Heart left ventricle (tissue), 16 donors: Measurements from ENCODE around the gene RNPEPL1. TPM values are rescaled to one million over a fixed set of nuclear protein-coding genes. Genes with fewer than 3 reads are reported as not detected.
A peak's percentile ranks its signal among the peaks of the same experiment; 100 is the strongest.
"Not testable (repeated sequence)": the region's sequence is repeated elsewhere in the genome, so short reads cannot be mapped to it uniquely, and the experiment has no call there.

Experiments
- ATAC-seq, 4 donors: fragments of 200-7000 bp; cut with Tn5 transposase; one replicate each; pipeline ENCODE4 v1.9.1; 2020 to 2022; ENCODE audit warnings: moderate library complexity in 4 of 4, mild to moderate bottlenecking in 3 of 4, moderate number of reproducible peaks in 1 of 4
- DNase-seq, 5 donors: peaks; one replicate each; pipeline ENCODE4 v3.0.0-alpha.2; 2020
- H3K27ac ChIP-seq, 12 donors: fragments of 200-600 bp; sonication (generic) in 4 of 12; one replicate each; pipeline versions ENCODE4 v1.5.0 to v1.8.0; 2016 to 2022; ENCODE audit warnings: mild to moderate bottlenecking in 2 of 12
- H3K27me3 ChIP-seq, 9 donors: fragments of 200-600 bp; sonication (generic) in 2 of 9; one replicate each; pipeline versions ENCODE4 v1.5.1 to v1.8.0; 2016 to 2022; ENCODE audit warnings: mild to moderate bottlenecking in 3 of 9
- H3K36me3 ChIP-seq, 9 donors: fragments of 200-600 bp; sonication (generic) in 2 of 9; one replicate each; pipeline versions ENCODE4 v1.5.0 to v1.8.0; 2018 to 2022; ENCODE audit warnings: mild to moderate bottlenecking in 2 of 9
- H3K4me1 ChIP-seq, 12 donors: fragments of 200-600 bp; sonication (generic) in 4 of 12; one replicate each; pipeline versions ENCODE4 v1.5.0 to v1.8.0; 2016 to 2022; ENCODE audit warnings: mild to moderate bottlenecking in 3 of 12
- H3K4me3 ChIP-seq, 12 donors: fragments of 200-600 bp; sonication (generic) in 4 of 12; one replicate each; pipeline versions ENCODE4 v1.5.0 to v1.8.0; 2017 to 2022; ENCODE audit warnings: mild to moderate bottlenecking in 9 of 12, moderate library complexity in 4 of 12
- H3K9me3 ChIP-seq, 12 donors: fragments of 200-600 bp; sonication (generic) in 4 of 12; one replicate each; pipeline versions ENCODE4 v1.5.0 to v1.8.0; 2016 to 2022; ENCODE audit warnings: mild to moderate bottlenecking in 1 of 12
- POLR2A ChIP-seq, 2 donors: fragments of 450-650 bp; IDR thresholded peaks; one replicate each; pipeline ENCODE4 v1.6.1; 2017; ENCODE audit warnings: antibody characterized with exemption in 2 of 2, mild to moderate bottlenecking in 2 of 2, moderate library complexity in 2 of 2
- WGBS, 4 donors: extraction: QIAGEN DNeasy Blood & Tissue Kit in 2 of 4; methylation state at CpG; one replicate each; pipeline versions ENCODE4 v1.1.5 to v1.1.7; 2013 to 2018; 5-methylcytosine and 5-hydroxymethylcytosine counted together
- intact Hi-C, 10 donors: fragments of 100-400 bp; cut with DNase I; formaldehyde crosslinking; loops; one replicate each; pipeline versions ENCODE4 v1.11.1 to v1.14.2; 2022
- polyA plus RNA-seq, 2 donors: library from polyadenylated mRNA; stranded (reverse); fragments of 200-250 nt; gene quantifications; one replicate each; pipeline ENCODE4 v1.2.3, GENCODE V29; 2013
- total RNA-seq, 9 donors: library from RNA; depleted of rRNA in 2 of 9; stranded (reverse); fragments of >200 nt in 2 of 9; fragmentation: NEBNext Ultra II Directional in 3 of 9; extraction: Animal tissue kit (Norgen Biotek cat#: 25700) in 3 of 9; gene quantifications; one replicate each; pipeline versions ENCODE4 v1.1.0 to v1.2.4, GENCODE V29; 2016 to 2023
- TF ChIP-seq, protein P1 (sequence below), 12 donors: fragments of 200-600 bp; sonication (generic) in 4 of 12; IDR thresholded peaks; one replicate each; pipeline versions ENCODE4 v1.5.0 to v1.8.0; 2018 to 2022; ENCODE audit warnings: antibody characterized with exemption in 12 of 12, mild to moderate bottlenecking in 5 of 12
- donor health status: ischemic (EF 13 %, LVEDD 7.1; RV severe dilation, severe dysfunction).
- donor health status: healthy with polysubstance abuse.
- donor health status: DM: no; HTN: yes; CAD: no.
- donor health status: DM: no; HTN: no; CAD: no.
- donor health status: ischemic (EF 25% LVEDD 6.9; RV normal size, moderate dysfunction).
- donor health status: ischemic (EF 25% LVEDD 5.7; RV mildly dilated, moderate dysfunction).
- donor health status: healthy.
- donor health status: DM: yes; HTN: yes; CAD: no.
- donor health status: ischemic (EF 35%, LVEDD 5.7; RV mildly dilated, moderate dysfunction).
- donor health status: nonischemic (EF 11% LVEDD 7.7; RV severe dilation, severe dysfunction).
- donor health status: DM: yes; HTN: yes; CAD: no.
- donor health status: PGD.
- donor health status: ischemic (EF 29% LVEDD 5.4; RV normal size, mild dysfunction).
- donor health status: nonischemic (EF 23%, LVEDD 6.1; RV moderate dilation, normal function).

RNPEPL1 gene
- total and polyA plus RNA-seq, 11 donors = 67.5 to 206 (median 91.0) TPM

DNA sequence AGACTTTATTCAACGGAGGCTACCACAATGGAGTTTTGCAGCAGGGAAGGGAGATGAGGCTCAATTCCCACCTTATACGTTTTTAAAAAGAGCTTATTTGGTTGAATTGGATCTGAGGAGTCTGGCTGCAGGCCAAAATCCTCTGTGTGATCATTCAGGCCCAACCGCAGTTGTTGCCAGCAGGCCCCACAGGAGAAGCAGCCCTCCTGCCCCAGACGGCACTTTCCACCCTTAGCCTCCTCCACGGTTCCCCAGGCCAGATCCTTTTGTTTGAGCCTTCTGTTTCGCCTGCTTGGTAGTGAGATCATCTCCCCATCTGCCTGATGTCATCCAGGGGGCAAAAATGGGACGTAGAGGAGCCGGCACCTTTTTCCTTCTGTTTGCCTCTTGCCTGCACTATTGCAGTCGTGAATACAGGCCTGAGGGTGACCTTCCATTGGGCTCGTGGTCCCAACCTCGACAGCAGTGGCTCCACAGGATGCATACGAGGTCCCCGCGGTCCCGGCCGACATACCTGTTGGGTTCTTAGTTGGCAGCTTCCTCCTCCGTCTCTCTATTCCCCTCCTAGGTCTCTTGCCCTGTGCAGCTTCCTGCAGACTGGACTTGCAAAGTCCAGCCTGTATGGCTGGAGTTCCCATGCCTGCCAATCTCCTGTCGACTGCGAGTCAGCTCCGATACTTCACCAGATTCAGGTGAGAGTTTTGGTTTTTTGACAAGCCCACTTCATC is 47.7 kb downstream of the RNPEPL1 start:
- intact Hi-C loops = no loop called here
- TF ChIP-seq, protein P1, sequence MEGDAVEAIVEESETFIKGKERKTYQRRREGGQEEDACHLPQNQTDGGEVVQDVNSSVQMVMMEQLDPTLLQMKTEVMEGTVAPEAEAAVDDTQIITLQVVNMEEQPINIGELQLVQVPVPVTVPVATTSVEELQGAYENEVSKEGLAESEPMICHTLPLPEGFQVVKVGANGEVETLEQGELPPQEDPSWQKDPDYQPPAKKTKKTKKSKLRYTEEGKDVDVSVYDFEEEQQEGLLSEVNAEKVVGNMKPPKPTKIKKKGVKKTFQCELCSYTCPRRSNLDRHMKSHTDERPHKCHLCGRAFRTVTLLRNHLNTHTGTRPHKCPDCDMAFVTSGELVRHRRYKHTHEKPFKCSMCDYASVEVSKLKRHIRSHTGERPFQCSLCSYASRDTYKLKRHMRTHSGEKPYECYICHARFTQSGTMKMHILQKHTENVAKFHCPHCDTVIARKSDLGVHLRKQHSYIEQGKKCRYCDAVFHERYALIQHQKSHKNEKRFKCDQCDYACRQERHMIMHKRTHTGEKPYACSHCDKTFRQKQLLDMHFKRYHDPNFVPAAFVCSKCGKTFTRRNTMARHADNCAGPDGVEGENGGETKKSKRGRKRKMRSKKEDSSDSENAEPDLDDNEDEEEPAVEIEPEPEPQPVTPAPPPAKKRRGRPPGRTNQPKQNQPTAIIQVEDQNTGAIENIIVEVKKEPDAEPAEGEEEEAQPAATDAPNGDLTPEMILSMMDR (IDR thresholded peaks at IDR 0.05) = no peak
- no peak for TF ChIP-seq POLR2A (IDR thresholded peaks at IDR 0.05)
- Histone ChIP-seq H3K9me3 (peaks cover 0 to 13% (median 0%) of the 10 kb centered on the region in 12 donors), H3K4me3 (no peak overlapping the region), H3K27ac (no peak overlapping the region), H3K4me1 (peaks cover 0 to 39% (median 0%) of the 10 kb centered on the region in 12 donors), H3K27me3 (no peaks in the 10 kb centered on the region), H3K36me3 (peaks cover 0 to 8% (median 0%) of the 10 kb centered on the region in 9 donors)
- 84 to 87% (median 85%) methylated on average over 19 to 20 of the region's 20 CpGs for WGBS, 4 donors
- ATAC-seq (no peak), DNase-seq (peak in 3 of 5 donors; percentile 13 to 46 (median 16))

DNA sequence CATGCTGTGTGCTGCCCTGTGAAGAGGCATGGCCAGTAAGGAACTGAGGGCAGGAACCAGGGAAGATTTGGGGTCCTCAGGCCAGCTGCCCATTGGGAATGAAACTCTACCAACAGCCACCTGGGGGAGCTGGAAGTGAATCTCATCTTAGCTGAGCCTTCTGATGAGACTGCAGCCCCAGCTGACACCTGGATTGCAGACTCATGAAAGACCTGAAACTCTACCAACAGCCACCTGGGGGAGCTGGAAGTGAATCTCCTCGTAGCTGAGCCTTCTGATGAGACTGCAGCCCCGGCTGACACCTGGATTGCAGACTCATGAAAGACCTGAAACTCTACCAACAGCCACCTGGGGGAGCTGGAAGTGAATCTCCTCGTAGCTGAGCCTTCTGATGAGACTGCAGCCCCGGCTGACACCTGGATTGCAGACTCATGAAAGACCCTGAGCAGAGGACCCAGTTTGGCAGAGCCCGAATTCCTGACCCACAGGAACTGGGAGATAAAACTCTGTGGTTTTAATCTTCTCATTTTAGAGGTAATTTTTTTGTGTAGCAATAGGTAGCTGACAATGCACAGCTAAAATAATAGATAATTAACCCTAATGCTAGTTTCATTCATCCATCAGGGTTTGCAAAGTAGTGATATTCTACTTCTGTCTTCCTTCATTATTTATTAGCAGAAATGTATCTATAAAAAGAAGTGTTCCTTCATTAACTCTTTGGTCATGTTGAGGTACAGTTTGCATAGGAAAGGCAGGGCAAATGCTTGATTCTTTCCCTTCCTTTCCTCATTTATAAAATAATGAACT is 48.8 kb downstream of the RNPEPL1 start:
- H3K4me3 ChIP-seq, H3K27ac ChIP-seq, intact Hi-C loops, H3K27me3 ChIP-seq, ATAC-seq, H3K36me3 ChIP-seq: not testable (repeated sequence)
- 76 to 94% (median 86%) methylated on average over 4 to 5 of the region's 5 CpGs for WGBS, 4 donors
- DNase-seq = peak in 1 of 5 donors; percentile 5
- Histone ChIP-seq H3K9me3 (peaks cover 0 to 13% (median 0%) of the 10 kb centered on the region in 12 donors), H3K4me1 (peaks cover 0 to 40% (median 0%) of the 10 kb centered on the region in 12 donors)

DNA sequence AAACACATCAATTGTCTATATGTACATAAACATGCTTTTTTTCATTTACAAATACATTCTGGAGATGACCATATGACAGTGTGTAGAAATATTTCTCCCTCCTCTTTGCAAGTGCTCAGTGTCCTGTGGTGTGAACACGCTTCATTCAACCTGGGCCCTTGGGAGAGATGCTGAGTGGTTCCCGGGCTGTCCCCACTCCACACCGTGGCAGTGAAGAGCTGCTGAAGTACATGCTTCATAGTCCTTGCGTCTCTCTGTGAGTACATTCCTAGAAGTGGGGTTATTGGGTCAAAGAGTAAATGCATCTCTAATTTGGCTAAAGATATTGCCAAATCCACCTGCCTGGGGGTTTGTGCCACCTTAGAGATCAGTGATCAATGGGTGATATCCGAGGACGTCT is 50.5 kb downstream of the RNPEPL1 start:
- 77 to 96% (median 83%) methylated on average over 6 of the region's 6 CpGs for WGBS, 4 donors
- no peak for TF ChIP-seq POLR2A (IDR thresholded peaks at IDR 0.05)
- TF ChIP-seq, protein P1 (IDR thresholded peaks at IDR 0.05) = no peak
- H3K4me1 ChIP-seq = peaks cover 0 to 39% (median 0%) of the 10 kb centered on the region in 12 donors
- no peak overlapping the region for H3K27ac ChIP-seq
- H3K36me3 ChIP-seq = peaks cover 0 to 8% (median 0%) of the 10 kb centered on the region in 9 donors
- intact Hi-C loops = no loop called here
- no peak for ATAC-seq
- peaks cover 0 to 13% (median 0%) of the 10 kb centered on the region in 12 donors for H3K9me3 ChIP-seq
- no peak overlapping the region for H3K4me3 ChIP-seq
- peak in 1 of 5 donors; percentile 10 for DNase-seq
- no peaks in the 10 kb centered on the region for H3K27me3 ChIP-seq

DNA sequence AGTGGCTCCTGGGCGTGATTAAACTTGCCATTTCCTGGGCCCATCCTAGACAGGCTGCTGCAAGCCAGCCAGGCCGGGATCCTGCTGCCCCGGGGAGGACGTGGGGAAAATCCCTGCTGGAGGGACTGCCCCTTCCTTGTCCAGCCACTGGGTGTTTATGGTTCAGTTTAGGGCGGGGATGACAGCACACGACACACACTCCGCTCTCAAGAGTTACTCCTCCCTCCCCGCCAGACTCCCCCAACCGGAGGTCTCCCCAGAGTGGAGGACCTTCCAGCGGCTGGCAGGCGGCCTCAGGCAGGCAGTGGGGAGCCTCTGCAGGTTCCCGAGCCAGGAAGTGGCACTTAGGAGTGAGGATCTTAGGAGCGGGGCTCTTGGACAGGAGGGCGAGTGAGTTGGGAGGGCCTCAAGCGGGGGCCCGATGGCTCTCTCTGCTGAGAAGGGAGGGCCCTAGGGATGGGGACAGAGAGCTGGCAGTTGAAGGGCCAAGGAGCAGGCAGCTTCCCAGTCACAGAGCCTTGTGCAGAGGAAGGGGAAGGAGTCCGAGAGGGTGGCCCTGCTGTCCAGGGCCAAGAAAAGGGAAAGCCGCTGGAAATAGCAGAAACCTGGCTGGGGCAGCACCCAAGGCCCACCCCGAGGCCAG is 51.3 kb downstream of the RNPEPL1 start:
- no peak overlapping the region for H3K27ac ChIP-seq
- intact Hi-C loops = no loop called here
- no peak for TF ChIP-seq POLR2A (IDR thresholded peaks at IDR 0.05)
- TF ChIP-seq, protein P1 (IDR thresholded peaks at IDR 0.05) = no peak
- peaks cover 0 to 13% (median 0%) of the 10 kb centered on the region in 12 donors for H3K9me3 ChIP-seq
- H3K4me1 ChIP-seq = peaks cover 0 to 45% (median 0%) of the 10 kb centered on the region in 12 donors
- H3K4me3 ChIP-seq = no peak overlapping the region
- H3K36me3 ChIP-seq = peaks cover 0 to 8% (median 0%) of the 10 kb centered on the region in 9 donors
- no peaks in the 10 kb centered on the region for H3K27me3 ChIP-seq
- WGBS, 4 donors = 88 to 92% (median 90%) methylated on average over 11 to 19 of the region's 19 CpGs
- DNase-seq (peak in 4 of 5 donors; percentile 12 to 46 (median 20)), ATAC-seq (no peak)
